GM12878 (cell line): Measurements from ENCODE around the gene S100G. TPM values are rescaled to one million over a fixed set of nuclear protein-coding genes. Genes with fewer than 3 reads are reported as not detected.

Experiments used
- ATAC-seq: fragments of 200-7000 bp; cut with Tn5 transposase; 3 replicates; pipeline ENCODE4 v1.9.1; 2020; ENCODE audit warnings: mild to moderate bottlenecking, moderate library complexity
- BruUV-seq: library from RNA; stranded (reverse); fragments of 400-500 nt; replicated peaks from 2 replicates; lab custom pipeline; 2021; lab: Mats Ljungman, UMichigan
- CTCF ChIA-PET: fragments of 300-600 bp; sonication (Branson Sonifier 250); formaldehyde crosslinking; extraction: SDS; loops from one replicate; lab custom pipeline; 2021; ENCODE audit warnings: inconsistent platforms; lab: Yijun Ruan, JAX
- POLR2A ChIA-PET: fragments of 350-600 bp; formaldehyde crosslinking; extraction: SDS; loops from one replicate; lab custom pipeline; 2021; ENCODE audit warnings: inconsistent platforms; lab: Charles Lee
- RAD21 ChIA-PET: fragments of 300-600 bp; sonication (Branson Sonifier 250); formaldehyde crosslinking; loops from one replicate; lab custom pipeline; 2023; ENCODE audit warnings: antibody characterized with exemption; ENCODE audit not compliant: unreplicated experiment; lab: Charles Lee
- SMC1A ChIA-PET: fragments of 300-600 bp; sonication (Branson Sonifier 250); formaldehyde crosslinking; loops from one replicate; lab custom pipeline; 2023; ENCODE audit not compliant: unreplicated experiment, uncharacterized antibody; lab: Charles Lee
- DNase-seq: peaks from one replicate; pipeline ENCODE4 v3.0.0-alpha.2; 2011; ENCODE audit warnings: low read depth, low spot score
- FAIRE-seq: peaks from 3 replicates; lab custom pipeline; 2011; peaks lifted over from hg19 to GRCh38; lab: Jason Lieb, UNC
- H2AFZ ChIP-seq: 2 replicates; pipeline ENCODE4 v1.6.0; 2011; ENCODE audit warnings: low read depth, low read length, control low read depth; ENCODE audit not compliant: control insufficient read depth
- H3K27ac ChIP-seq: 2 replicates; pipeline ENCODE4 v1.5.1; 2011; ENCODE audit warnings: control low read depth; ENCODE audit not compliant: control insufficient read depth, insufficient read depth
- H3K27me3 ChIP-seq, 2 experiments: replicated peaks in 1 of 2; 2 replicates each; pipeline versions ENCODE4 v1.6.0 to v1.6.1; 2011; ENCODE audit warnings: low read length in 1 of 2; ENCODE audit not compliant: control insufficient read depth in 2 of 2, insufficient read depth in 2 of 2
- H3K36me3 ChIP-seq, 2 experiments: 2 replicates each; pipeline ENCODE4 v1.5.1; 2011; ENCODE audit warnings: low read length in 1 of 2; ENCODE audit not compliant: control insufficient read depth in 2 of 2, insufficient read depth in 2 of 2
- H3K4me1 ChIP-seq: 2 replicates; pipeline ENCODE4 v1.6.1; 2011; ENCODE audit warnings: mild to moderate bottlenecking, low read length, moderate library complexity, mixed read lengths; ENCODE audit not compliant: control insufficient read depth, insufficient read depth
- H3K4me2 ChIP-seq: 2 replicates; pipeline ENCODE4 v1.6.0; 2011; ENCODE audit warnings: control low read depth; ENCODE audit not compliant: control insufficient read depth, insufficient read depth
- H3K4me3 ChIP-seq: fragments of 200-600 bp; sonication (generic); 2 replicates; pipeline ENCODE4 v1.5.1; 2016
- H3K79me2 ChIP-seq: 2 replicates; pipeline ENCODE4 v1.6.0; 2011; ENCODE audit warnings: low read length; ENCODE audit not compliant: control insufficient read depth, insufficient read depth
- H3K9ac ChIP-seq: 2 replicates; pipeline ENCODE4 v1.8.0; 2011; ENCODE audit warnings: low read length, control low read depth, mixed read lengths; ENCODE audit not compliant: control insufficient read depth, insufficient read depth
- H3K9me3 ChIP-seq: replicated peaks from 3 replicates; pipeline ENCODE4 v1.5.1; 2011; ENCODE audit warnings: mild to moderate bottlenecking, low read length; ENCODE audit not compliant: control insufficient read depth, insufficient read depth
- H4K20me1 ChIP-seq: 2 replicates; pipeline ENCODE4 v1.6.0; 2011; ENCODE audit not compliant: control insufficient read depth, insufficient read depth
- CBX3 ChIP-seq: fragments of 200-600 bp; sonication (generic); IDR thresholded peaks from 2 replicates; pipeline ENCODE4 v1.6.1; 2016; ENCODE audit warnings: low read depth, borderline replicate concordance
- FOS ChIP-seq: IDR thresholded peaks from 3 replicates; pipeline ENCODE4 v1.6.1; 2011; ENCODE audit warnings: borderline replicate concordance; ENCODE audit not compliant: insufficient read length; ENCODE audit errors: extremely low read depth
- IKZF2 ChIP-seq, 2 experiments: fragments of 450-650 bp; IDR thresholded peaks; 2 replicates each; pipeline ENCODE4 v1.6.1; 2017; ENCODE audit warnings: mild to moderate bottlenecking in 2 of 2, moderate library complexity in 2 of 2
- MEF2B ChIP-seq: fragments of 450-650 bp; IDR thresholded peaks from 2 replicates; pipeline ENCODE4 v1.6.1; 2018; ENCODE audit warnings: mild to moderate bottlenecking, moderate library complexity; ENCODE audit not compliant: partially characterized antibody, poor library complexity, severe bottlenecking
- RAD21 ChIP-seq: IDR thresholded peaks from 2 replicates; pipeline ENCODE4 v1.6.1; 2011; ENCODE audit warnings: mild to moderate bottlenecking, low read depth, low read length, moderate library complexity; ENCODE audit not compliant: insufficient read depth
- SIN3A ChIP-seq: IDR thresholded peaks from 2 replicates; pipeline ENCODE4 v1.6.1; 2012; ENCODE audit warnings: low read depth, low read length, improper control_type of control experiment
- SREBF1 ChIP-seq: IDR thresholded peaks from 2 replicates; pipeline ENCODE4 v1.6.1; 2012; ENCODE audit warnings: mild to moderate bottlenecking, low read length
- WGBS: methylation state at CpG from one replicate; pipeline ENCODE4 v1.1.6; 2016; ENCODE audit warnings: low lambda C conversion rate; ENCODE audit not compliant: insufficient replicate concordance, insufficient coverage; ENCODE audit errors: missing lambda C conversion rate; 5-methylcytosine and 5-hydroxymethylcytosine counted together
- in situ Hi-C: fragments of 300-500 bp; cut with MboI; formaldehyde crosslinking; loops from 9 replicates; pipeline ENCODE4 v1.14.3; 2018; ENCODE audit warnings: mixed read lengths
- intact Hi-C: fragments of 100-400 bp; cut with micrococcal nuclease; formaldehyde crosslinking; loops from one replicate; pipeline ENCODE4 v1.14.2; 2022; ENCODE audit not compliant: unreplicated experiment
- polyA plus RNA-seq, 11 experiments: library from polyadenylated mRNA; depleted of rRNA in 4 of 11; unstranded in 6 of 11; stranded (reverse) in 5 of 11; fragments of >200 nt; fragmentation: Nextera tagmentation in 4 of 11; fragmentation: Illumina TruSeq in 1 of 11; extraction: Ambion mirVana in 4 of 11; extraction: Trizol in 1 of 11; gene quantifications; 1 replicate in 1 of 11; 2 replicates in 10 of 11; pipeline versions ENCODE4 v1.2.1 to v1.2.3, GENCODE V29; 2011 to 2016; ENCODE audit warnings: inconsistent platforms in 2 of 11, missing spikeins in 2 of 11, low read depth in 1 of 11
- total RNA-seq, 4 experiments: library from RNA; depleted of rRNA in 3 of 4; stranded (reverse); fragments of >200 nt in 3 of 4; fragmentation: Illumina TruSeq in 1 of 4; extraction: Trizol in 1 of 4; gene quantifications; 2 replicates each; pipeline versions ENCODE4 v1.2.1 to v1.2.3, GENCODE V29; 2013 to 2021
- TF ChIP-seq, protein P1 (sequence below), 3 experiments: IDR thresholded peaks in 2 of 3; conservative IDR thresholded peaks in 1 of 3; 2 replicates each; pipeline ENCODE4 v1.5.1; 2011; ENCODE audit warnings: low read depth in 3 of 3, low read length in 3 of 3, mild to moderate bottlenecking in 3 of 3, control low read depth in 2 of 3, moderate library complexity in 2 of 3, inconsistent platforms in 1 of 3, mixed read lengths in 1 of 3; ENCODE audit not compliant: control insufficient read depth in 2 of 3, insufficient read depth in 1 of 3; ENCODE audit errors: extremely low read depth in 1 of 3

S100G gene
- total and polyA plus RNA-seq, 10 of the 15 experiments (the other 5 are each of a cell fraction or from before 2014, with no cell fraction given) = not detected

DNA sequence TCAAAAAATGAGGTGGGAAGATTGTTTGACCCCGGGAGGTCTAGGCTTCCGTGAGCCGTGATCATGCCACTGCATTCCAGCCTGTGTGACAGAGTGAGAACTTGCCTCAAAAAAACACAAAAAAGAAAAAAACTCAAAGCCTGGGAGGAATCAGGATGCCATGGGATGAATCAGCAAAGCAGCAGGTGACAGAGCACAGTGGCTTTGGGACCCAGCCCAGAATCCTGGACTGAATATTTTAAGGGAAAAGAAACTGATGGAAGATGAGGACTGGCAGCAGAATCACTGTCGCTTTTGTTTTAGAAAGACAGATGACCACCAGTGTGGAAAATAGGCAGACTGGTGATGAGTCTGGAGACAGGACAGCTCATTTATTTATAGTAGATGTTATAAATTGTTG, 16.6 kb downstream of the S100G start:
- no peak overlapping the region for H3K27ac ChIP-seq
- intact Hi-C loops = no loop called here
- no peaks in the 10 kb centered on the region for H4K20me1 ChIP-seq
- no peak overlapping the region for H3K4me3 ChIP-seq
- no peaks in the 10 kb centered on the region for H3K4me1 ChIP-seq
- H3K4me2 ChIP-seq = no peak overlapping the region
- H3K79me2 ChIP-seq = no peaks in the 10 kb centered on the region
- SMC1A ChIA-PET = no interaction called here
- CTCF ChIA-PET = interaction anchor here (0.9 kb wide), 1 partner anchor 42 kb away, joined by 4 read pairs; no protein-coding TSS in a partner anchor
- RAD21 ChIA-PET = interaction anchor here (0.6 kb wide), 1 partner anchor 180 kb away, joined by 3 read pairs; no protein-coding TSS in a partner anchor
- POLR2A ChIA-PET = no interaction called here
- no peaks in the 10 kb centered on the region for H3K9me3 ChIP-seq
- ATAC-seq (no peak), DNase-seq (no peak), FAIRE-seq (no peak)
- no peaks in the 10 kb centered on the region for H3K27me3 ChIP-seq
- no peak overlapping the region for H2AFZ ChIP-seq
- no peaks in the 10 kb centered on the region; a peak in 1 of 4 replicates for H3K36me3 ChIP-seq
- 66% methylated on average over 4 of the region's 4 CpGs for WGBS
- TF ChIP-seq IKZF2 (IDR thresholded peaks at IDR 0.05) (no peak), FOS (no peak)
- no TSS peak for BruUV-seq
- no peak overlapping the region for H3K9ac ChIP-seq
- in situ Hi-C loops = no loop called here

DNA sequence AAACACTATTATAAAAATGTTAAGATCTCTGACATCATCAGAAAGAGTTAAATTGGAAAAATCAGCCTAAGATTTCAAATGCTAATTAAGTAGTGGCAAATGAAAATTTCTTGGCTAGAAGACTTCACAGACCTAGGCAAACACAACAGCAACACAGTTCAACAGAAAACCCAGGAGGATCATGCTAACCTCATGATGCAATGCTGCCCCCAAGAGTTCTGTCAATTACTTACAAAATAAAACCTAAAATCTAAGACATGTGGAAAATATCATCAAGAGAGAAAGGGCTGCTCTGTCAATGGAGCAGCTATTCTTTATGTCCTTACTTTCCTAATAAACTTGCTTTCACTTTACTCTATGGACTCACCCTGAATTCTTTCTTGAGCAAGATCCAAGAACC, 21.0 kb downstream of the S100G start:
- in situ Hi-C loops (no loop called here), intact Hi-C loops (no loop called here)
- H3K4me2 ChIP-seq = no peak overlapping the region
- ChIA-PET CTCF (interaction anchor here (1.1 to 1.3 kb wide), 2 partner anchors 42 to 235 kb away, joined by 3 read pairs; no protein-coding TSS in a partner anchor), SMC1A (no interaction called here), POLR2A (no interaction called here), RAD21 (no interaction called here)
- H3K79me2 ChIP-seq = no peaks in the 10 kb centered on the region
- no peak overlapping the region for H3K9ac ChIP-seq
- H3K4me1 ChIP-seq = no peaks in the 10 kb centered on the region
- no peaks in the 10 kb centered on the region for H3K27me3 ChIP-seq
- FAIRE-seq = no peak
- no peak overlapping the region for H3K4me3 ChIP-seq
- no peaks in the 10 kb centered on the region for H4K20me1 ChIP-seq
- H3K9me3 ChIP-seq = no peaks in the 10 kb centered on the region
- DNase-seq = no peak
- TF ChIP-seq, protein P1, sequence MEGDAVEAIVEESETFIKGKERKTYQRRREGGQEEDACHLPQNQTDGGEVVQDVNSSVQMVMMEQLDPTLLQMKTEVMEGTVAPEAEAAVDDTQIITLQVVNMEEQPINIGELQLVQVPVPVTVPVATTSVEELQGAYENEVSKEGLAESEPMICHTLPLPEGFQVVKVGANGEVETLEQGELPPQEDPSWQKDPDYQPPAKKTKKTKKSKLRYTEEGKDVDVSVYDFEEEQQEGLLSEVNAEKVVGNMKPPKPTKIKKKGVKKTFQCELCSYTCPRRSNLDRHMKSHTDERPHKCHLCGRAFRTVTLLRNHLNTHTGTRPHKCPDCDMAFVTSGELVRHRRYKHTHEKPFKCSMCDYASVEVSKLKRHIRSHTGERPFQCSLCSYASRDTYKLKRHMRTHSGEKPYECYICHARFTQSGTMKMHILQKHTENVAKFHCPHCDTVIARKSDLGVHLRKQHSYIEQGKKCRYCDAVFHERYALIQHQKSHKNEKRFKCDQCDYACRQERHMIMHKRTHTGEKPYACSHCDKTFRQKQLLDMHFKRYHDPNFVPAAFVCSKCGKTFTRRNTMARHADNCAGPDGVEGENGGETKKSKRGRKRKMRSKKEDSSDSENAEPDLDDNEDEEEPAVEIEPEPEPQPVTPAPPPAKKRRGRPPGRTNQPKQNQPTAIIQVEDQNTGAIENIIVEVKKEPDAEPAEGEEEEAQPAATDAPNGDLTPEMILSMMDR (IDR thresholded peaks at IDR 0.05 in 2 of 3, conservative IDR thresholded peaks at IDR 0.05 in 1 of 3; ENCODE audit: control insufficient read depth in 2 of 3, extremely low read depth in 1 of 3, insufficient read depth in 1 of 3, low read depth in 3 of 3, low read length in 3 of 3) = peak; percentile 9 to 45 (median 10); a peak in 1 of 6 replicates
- TF ChIP-seq CBX3 (no peak), MEF2B (no peak), SIN3A (no peak), SREBF1 (no peak), RAD21 (peak; percentile 52; the same call in 1 of the 2 replicates)
- H3K27ac ChIP-seq = no peak overlapping the region
- no peak overlapping the region for H2AFZ ChIP-seq
- no TSS peak for BruUV-seq
- peak; percentile 54 for ATAC-seq
- no peaks in the 10 kb centered on the region; a peak in 2 of 4 replicates for H3K36me3 ChIP-seq
